ENCODE results near the gene ASB3. TPM values are rescaled to one million over a fixed set of nuclear protein-coding genes. Genes with fewer than 3 reads are reported as not detected.

Gene ASB3
- polyA plus RNA-seq, 1 donor (not counting 4 experiments of a cell fraction or from before 2014, with no cell fraction given), result 16.6 TPM

GRCh38 chr2:53632126-53632460 is 154.7 kb downstream of the ASB3 start:
- no peaks in the 10 kb centered on the region for H3K79me2 ChIP-seq (ENCODE audit: control insufficient read depth, insufficient read depth, low read length)
- dilution Hi-C loops (cut with MboI; ENCODE audit: extremely low pct_ligation_motif_present, low sequenced_read_pairs), result no loop called here
- H3K27ac ChIP-seq (ENCODE audit: control insufficient read depth, insufficient read depth, low read length), result no peak overlapping the region
- no peaks in the 10 kb centered on the region for H3K36me3 ChIP-seq (ENCODE audit: control insufficient read depth in 2 of 2, extremely low read depth in 1 of 2, insufficient read depth in 2 of 2, low read length in 2 of 2)
- H3K4me2 ChIP-seq (ENCODE audit: control insufficient read depth, extremely low read depth, insufficient read depth, low read depth, low read length), result no peak overlapping the region
- TF ChIP-seq, protein P1, sequence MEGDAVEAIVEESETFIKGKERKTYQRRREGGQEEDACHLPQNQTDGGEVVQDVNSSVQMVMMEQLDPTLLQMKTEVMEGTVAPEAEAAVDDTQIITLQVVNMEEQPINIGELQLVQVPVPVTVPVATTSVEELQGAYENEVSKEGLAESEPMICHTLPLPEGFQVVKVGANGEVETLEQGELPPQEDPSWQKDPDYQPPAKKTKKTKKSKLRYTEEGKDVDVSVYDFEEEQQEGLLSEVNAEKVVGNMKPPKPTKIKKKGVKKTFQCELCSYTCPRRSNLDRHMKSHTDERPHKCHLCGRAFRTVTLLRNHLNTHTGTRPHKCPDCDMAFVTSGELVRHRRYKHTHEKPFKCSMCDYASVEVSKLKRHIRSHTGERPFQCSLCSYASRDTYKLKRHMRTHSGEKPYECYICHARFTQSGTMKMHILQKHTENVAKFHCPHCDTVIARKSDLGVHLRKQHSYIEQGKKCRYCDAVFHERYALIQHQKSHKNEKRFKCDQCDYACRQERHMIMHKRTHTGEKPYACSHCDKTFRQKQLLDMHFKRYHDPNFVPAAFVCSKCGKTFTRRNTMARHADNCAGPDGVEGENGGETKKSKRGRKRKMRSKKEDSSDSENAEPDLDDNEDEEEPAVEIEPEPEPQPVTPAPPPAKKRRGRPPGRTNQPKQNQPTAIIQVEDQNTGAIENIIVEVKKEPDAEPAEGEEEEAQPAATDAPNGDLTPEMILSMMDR (optimal IDR thresholded peaks at IDR 0.05 in 1 of 3, IDR thresholded peaks at IDR 0.05 in 1 of 3, conservative IDR thresholded peaks at IDR 0.05 in 1 of 3; ENCODE audit: extremely low read depth in 1 of 3, insufficient read depth in 2 of 3, low read length in 3 of 3), result no peak
- no peaks in the 10 kb centered on the region for H3K27me3 ChIP-seq (ENCODE audit: control insufficient read depth, extremely low read depth, insufficient read depth, low read length)
- H3K9ac ChIP-seq (ENCODE audit: control insufficient read depth, extremely low read depth, insufficient read depth, low read length), result no peak overlapping the region
- no peaks in the 10 kb centered on the region for H4K20me1 ChIP-seq (ENCODE audit: control insufficient read depth, extremely low read depth, insufficient read depth, low read length)
- DNase-seq (ENCODE audit: low read depth, low spot score) (no peak), FAIRE-seq (no peak)
- no peak overlapping the region for H2AFZ ChIP-seq (ENCODE audit: control insufficient read depth, low read length)
- H3K4me3 ChIP-seq (ENCODE audit: control insufficient read depth in 2 of 3, extremely low read depth in 1 of 3, insufficient read depth in 2 of 3, low read depth in 1 of 3, low read length in 3 of 3), result no peak overlapping the region
- H3K9me1 ChIP-seq (ENCODE audit: control insufficient read depth, extremely low read depth, insufficient read depth, low read length), result no peaks in the 10 kb centered on the region
- no peaks in the 10 kb centered on the region for H3K9me3 ChIP-seq (ENCODE audit: control insufficient read depth, low read depth, low read length)
- H3K4me1 ChIP-seq (ENCODE audit: control insufficient read depth, extremely low read depth, insufficient read depth, low read length), result no peaks in the 10 kb centered on the region

DNA sequence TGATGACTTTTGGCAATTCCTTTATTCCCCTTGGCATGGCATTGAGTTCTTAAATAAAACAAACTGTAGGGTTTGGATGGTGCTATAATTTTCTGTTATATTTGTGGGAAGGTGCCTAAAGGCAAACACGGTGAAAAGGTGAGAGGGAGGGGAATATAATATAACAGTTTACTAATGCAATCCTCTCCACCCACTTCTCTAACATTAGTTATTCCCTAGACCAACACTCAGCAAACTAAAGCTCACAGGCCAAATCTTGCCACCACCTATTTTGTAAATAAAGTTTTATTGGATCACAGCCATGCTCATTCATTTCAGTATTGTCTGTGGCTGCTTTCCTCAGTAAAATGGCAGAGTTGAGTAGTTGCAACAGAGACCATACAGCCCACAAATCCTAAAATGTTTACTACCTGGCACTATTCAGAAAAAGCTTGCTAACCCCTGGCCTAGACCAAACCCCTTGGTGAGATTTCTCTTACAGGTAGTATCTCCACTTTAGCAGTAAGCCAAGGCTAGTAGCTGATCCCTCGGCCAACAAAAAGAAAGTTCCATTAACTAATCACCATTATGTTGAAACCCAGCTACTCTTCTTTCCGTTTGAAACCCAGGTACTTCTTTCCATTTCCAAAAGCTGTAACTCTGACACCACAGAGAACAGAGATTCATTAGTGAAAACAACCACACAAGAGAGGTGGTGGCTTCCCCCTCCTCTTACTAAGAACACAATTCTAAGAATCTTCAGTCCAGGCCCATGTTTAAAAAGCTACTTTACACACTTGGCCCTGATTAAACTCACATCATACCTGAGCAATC is 155.2 kb downstream of the ASB3 start:
- Histone ChIP-seq H3K4me2 (ENCODE audit: control insufficient read depth, extremely low read depth, insufficient read depth, low read depth, low read length) (no peak overlapping the region), H3K4me3 (ENCODE audit: control insufficient read depth in 2 of 3, extremely low read depth in 1 of 3, insufficient read depth in 2 of 3, low read depth in 1 of 3, low read length in 3 of 3) (no peak overlapping the region), H4K20me1 (ENCODE audit: control insufficient read depth, extremely low read depth, insufficient read depth, low read length) (no peaks in the 10 kb centered on the region), H3K79me2 (ENCODE audit: control insufficient read depth, insufficient read depth, low read length) (no peaks in the 10 kb centered on the region), H3K9me3 (ENCODE audit: control insufficient read depth, low read depth, low read length) (no peaks in the 10 kb centered on the region), H3K36me3 (ENCODE audit: control insufficient read depth in 2 of 2, extremely low read depth in 1 of 2, insufficient read depth in 2 of 2, low read length in 2 of 2) (no peaks in the 10 kb centered on the region), H2AFZ (ENCODE audit: control insufficient read depth, low read length) (no peak overlapping the region), H3K9ac (ENCODE audit: control insufficient read depth, extremely low read depth, insufficient read depth, low read length) (no peak overlapping the region), H3K27me3 (ENCODE audit: control insufficient read depth, extremely low read depth, insufficient read depth, low read length) (no peaks in the 10 kb centered on the region), H3K27ac (ENCODE audit: control insufficient read depth, insufficient read depth, low read length) (no peak overlapping the region), H3K4me1 (ENCODE audit: control insufficient read depth, extremely low read depth, insufficient read depth, low read length) (no peaks in the 10 kb centered on the region), H3K9me1 (ENCODE audit: control insufficient read depth, extremely low read depth, insufficient read depth, low read length) (no peaks in the 10 kb centered on the region)
- no peak for DNase-seq (ENCODE audit: low read depth, low spot score)
- TF ChIP-seq, protein P1 (optimal IDR thresholded peaks at IDR 0.05 in 1 of 3, IDR thresholded peaks at IDR 0.05 in 1 of 3, conservative IDR thresholded peaks at IDR 0.05 in 1 of 3; ENCODE audit: extremely low read depth in 1 of 3, insufficient read depth in 2 of 3, low read length in 3 of 3), result no peak
- TF ChIP-seq EZH2 (IDR thresholded peaks at IDR 0.05; ENCODE audit: low read length), result no peak
- dilution Hi-C loops (cut with MboI; ENCODE audit: extremely low pct_ligation_motif_present, low sequenced_read_pairs), result no loop called here
- no peak for FAIRE-seq

Measured in keratinocyte (primary cell).